Dermis blood vessel endothelial cell (primary cell): ENCODE measurements around the gene SSC5D. TPM values are rescaled to one million over a fixed set of nuclear protein-coding genes. Genes with fewer than 3 reads are reported as not detected.
"Not testable (repeated sequence)": the region's sequence is repeated elsewhere in the genome, so short reads cannot be mapped to it uniquely, and the experiment has no call there.

Source experiments
- DNase-seq: peaks from one replicate; pipeline ENCODE4 v3.0.0; 2010
- total RNA-seq: library from RNA; depleted of rRNA; stranded (reverse); fragments of >200 nt; gene quantifications from 2 replicates; pipeline ENCODE4 v1.2.3, GENCODE V29; 2014

Gene SSC5D
- total RNA-seq, 1 donor from 2014 or later, result 0.51 TPM

GRCh38 chr19:55508120-55508519, 19.9 kb downstream of the SSC5D start:
- no peak for DNase-seq

- DNase-seq, result peak; percentile 95
Observed at GRCh38 chr19:55516878-55517620, 28.8 kb downstream of the SSC5D start.

- DNase-seq, result peak; percentile 49
Observed at GRCh38 chr19:55519451-55520311, 31.4 kb downstream of the SSC5D start.

GRCh38 chr19:55520691-55521292, 32.6 kb downstream of the SSC5D start:
- no peak for DNase-seq

- DNase-seq, result no peak
Observed at GRCh38 chr19:55525289-55526101, 37.3 kb downstream of the SSC5D start.

- DNase-seq, result peak; percentile 63
Observed at GRCh38 chr19:55526216-55527196, 38.3 kb downstream of the SSC5D start.

GRCh38 chr19:55527197-55528029, 39.2 kb downstream of the SSC5D start:
- DNase-seq, result no peak

- no peak for DNase-seq
Observed at GRCh38 chr19:55528030-55528803, 40.0 kb downstream of the SSC5D start.

GRCh38 chr19:55529636-55530234, 41.5 kb downstream of the SSC5D start:
- DNase-seq, result no peak

GRCh38 chr19:55530996-55531395, 42.8 kb downstream of the SSC5D start:
- DNase-seq, result no peak

GRCh38 chr19:55534280-55534679, 46.0 kb downstream of the SSC5D start:
- not testable (repeated sequence) for DNase-seq

- no peak for DNase-seq
Observed at GRCh38 chr19:55535173-55535964, 47.1 kb downstream of the SSC5D start.

GRCh38 chr19:55535965-55536350, 47.7 kb downstream of the SSC5D start:
- DNase-seq, result no peak

- DNase-seq, result no peak
Observed at GRCh38 chr19:55536366-55536765, 48.1 kb downstream of the SSC5D start.

- DNase-seq, result no peak
Observed at GRCh38 chr19:55536951-55537740, 48.9 kb downstream of the SSC5D start, which contains the start of gene SBK2. Gene SBK2, minus strand, starts transcription at chr19:55537133. Its CDS starts 839 bp downstream, at chr19:55536294.

- peak; percentile 26 for DNase-seq
Observed at GRCh38 chr19:55537741-55538111, 49.5 kb downstream of the SSC5D start.

- no peak for DNase-seq
Observed at GRCh38 chr19:55538132-55538531, 49.9 kb downstream of the SSC5D start.
